K562 (cell line): ENCODE results near the gene SLC16A2. TPM values are rescaled to one million over a fixed set of nuclear protein-coding genes. Genes with fewer than 3 reads are reported as not detected.

ENCODE experiments used
- ATAC-seq: fragments of 200-7000 bp; cut with Tn5 transposase; 3 replicates; pipeline ENCODE4 v1.9.1; 2020; ENCODE audit warnings: moderate library complexity
- BruUV-seq: library from RNA; stranded (reverse); fragments of 400-500 nt; replicated peaks from 2 replicates; lab custom pipeline; 2021; lab: Mats Ljungman, UMichigan
- CTCF ChIA-PET: fragments of 300-600 bp; formaldehyde crosslinking; extraction: SDS; loops from one replicate; lab custom pipeline; 2021; ENCODE audit warnings: low intra/inter-chr PET ratio; lab: Yijun Ruan, JAX
- POLR2A ChIA-PET: fragments of 300-600, 350-650 bp; sonication (Branson Sonifier 250); formaldehyde crosslinking; extraction: SDS; loops from one replicate; lab custom pipeline; 2021; ENCODE audit warnings: antibody characterized with exemption, inconsistent platforms; lab: Yijun Ruan, JAX
- DNase-seq, 4 experiments: peaks; one replicate each; pipeline versions ENCODE4 v3.0.0 to v3.0.0-alpha.2; 2011 to 2018; ENCODE audit warnings: low spot score in 3 of 4, mixed read lengths in 3 of 4; ENCODE audit errors: extremely low read depth in 1 of 4
- FAIRE-seq: peaks from 2 replicates; lab custom pipeline; 2011; peaks lifted over from hg19 to GRCh38; lab: Jason Lieb, UNC
- H2AFZ ChIP-seq: 2 replicates; pipeline ENCODE4 v1.6.0; 2011; ENCODE audit warnings: low read depth, low read length, control low read depth, inconsistent platforms
- H3K27ac ChIP-seq: fragments of 200-600 bp; 3 replicates; pipeline ENCODE4 v1.8.0; 2011; ENCODE audit warnings: low read depth, mild to moderate bottlenecking, control low read depth, inconsistent platforms, low read length, moderate library complexity, mixed read lengths; ENCODE audit errors: extremely low read depth
- H3K27me3 ChIP-seq, 2 experiments: fragments of 300-600 bp in 1 of 2; 2 replicates in 1 of 2; 3 replicates in 1 of 2; pipeline versions ENCODE4 v1.6.0 to v1.8.0; 2011; ENCODE audit warnings: inconsistent platforms in 2 of 2, low read length in 2 of 2, mild to moderate bottlenecking in 1 of 2, mixed read lengths in 1 of 2, moderate library complexity in 1 of 2; ENCODE audit not compliant: control insufficient read depth in 2 of 2, insufficient read depth in 2 of 2
- H3K36me3 ChIP-seq: fragments of 300-600 bp; 3 replicates; pipeline ENCODE4 v1.8.0; 2011; ENCODE audit warnings: mild to moderate bottlenecking, low read length, inconsistent platforms; ENCODE audit not compliant: control insufficient read depth, insufficient read depth
- H3K4me1 ChIP-seq, 2 experiments: fragments of 200-600 bp in 1 of 2; replicated peaks in 1 of 2; 2 replicates in 1 of 2; 3 replicates in 1 of 2; pipeline versions ENCODE4 v1.5.1 to v1.8.0; 2011; ENCODE audit warnings: inconsistent platforms in 2 of 2, low read length in 2 of 2, mild to moderate bottlenecking in 1 of 2, mixed read lengths in 1 of 2, moderate library complexity in 1 of 2; ENCODE audit not compliant: control insufficient read depth in 2 of 2, insufficient read depth in 2 of 2
- H3K4me2 ChIP-seq: 2 replicates; pipeline ENCODE4 v1.6.1; 2011; ENCODE audit warnings: low read length, control low read depth, inconsistent platforms, mixed read lengths; ENCODE audit not compliant: insufficient read depth
- H3K4me3 ChIP-seq: fragments of 200-600 bp; sonication (generic), shearing (Covaris generic); 2 replicates; pipeline ENCODE4 v1.5.1; 2016; ENCODE audit warnings: control low read depth, inconsistent platforms
- H3K79me2 ChIP-seq: fragments of 200-600 bp; 3 replicates; pipeline ENCODE4 v1.8.0; 2011; ENCODE audit warnings: low read length, inconsistent platforms; ENCODE audit not compliant: control insufficient read depth, insufficient read depth
- H3K9ac ChIP-seq, 2 experiments: 2 replicates each; pipeline versions ENCODE4 v1.6.0 to v1.6.1; 2011; ENCODE audit warnings: low read depth in 2 of 2, low read length in 2 of 2, control low read depth in 1 of 2, inconsistent platforms in 1 of 2, mild to moderate bottlenecking in 1 of 2, mixed read lengths in 1 of 2; ENCODE audit not compliant: insufficient read depth in 1 of 2
- H3K9me1 ChIP-seq: one replicate; pipeline ENCODE4 v1.6.0; 2011; ENCODE audit warnings: inconsistent platforms, mild to moderate bottlenecking, low read length, moderate library complexity; ENCODE audit not compliant: control insufficient read depth, insufficient read depth
- H3K9me3 ChIP-seq: replicated peaks from 2 replicates; pipeline ENCODE4 v1.5.1; 2011; ENCODE audit warnings: low read depth, low read length, inconsistent platforms; ENCODE audit not compliant: control insufficient read depth, insufficient read depth
- H4K20me1 ChIP-seq: replicated peaks from 2 replicates; pipeline ENCODE4 v1.6.1; 2011; ENCODE audit warnings: low read length, inconsistent platforms, mixed read lengths; ENCODE audit not compliant: control insufficient read depth, insufficient read depth
- FOXJ3 ChIP-seq: sonication (generic); formaldehyde crosslinking; IDR thresholded peaks from 2 replicates; pipeline ENCODE4 v1.4.0; 2020; ENCODE audit warnings: mild to moderate bottlenecking, missing genetic modification reagents
- NR1H2 ChIP-seq: sonication (generic); formaldehyde crosslinking; IDR thresholded peaks from 2 replicates; pipeline ENCODE4 v1.4.0; 2020; ENCODE audit warnings: mild to moderate bottlenecking, missing genetic modification reagents
- NUFIP1 ChIP-seq: fragments of 450-650 bp; IDR thresholded peaks from 2 replicates; pipeline ENCODE4 v1.6.1; 2018; ENCODE audit not compliant: partially characterized antibody
- SRSF1 ChIP-seq: fragments of 200-400 bp; formaldehyde crosslinking; IDR thresholded peaks from 2 replicates; pipeline ENCODE4 v1.6.1; 2017; ENCODE audit warnings: mild to moderate bottlenecking, low read depth, low read length, moderate library complexity
- ZNF175 ChIP-seq: fragments of 200-800 bp; sonication (Bioruptor generic); IDR thresholded peaks from 2 replicates; pipeline ENCODE4 v1.6.1; 2016; ENCODE audit warnings: low read depth, mild to moderate bottlenecking, missing genetic modification characterization, missing compliant biosample characterization
- ZNF347 ChIP-seq: fragments of 450-650 bp; formaldehyde crosslinking; IDR thresholded peaks from 2 replicates; pipeline ENCODE4 v1.4.0; 2020; ENCODE audit warnings: low read depth, mild to moderate bottlenecking, moderate library complexity
- WGBS: fragments of 100-300 bp; shearing (Covaris generic); methylation state at CpG from one replicate; pipeline ENCODE4 v1.1.6; 2016; ENCODE audit warnings: low coverage, mixed read lengths; ENCODE audit not compliant: insufficient coverage; ENCODE audit errors: missing lambda C conversion rate; 5-methylcytosine and 5-hydroxymethylcytosine counted together
- in situ Hi-C: fragments of 300-500 bp; cut with MboI; formaldehyde crosslinking; loops from 4 replicates; pipeline ENCODE4 v1.15.0; 2018; ENCODE audit warnings: inconsistent platforms, mixed read lengths
- intact Hi-C: fragments of 100-400 bp; cut with micrococcal nuclease; formaldehyde crosslinking; loops from 2 replicates; pipeline ENCODE4 v1.14.2; 2022
- polyA plus RNA-seq, 8 experiments: library from polyadenylated mRNA; depleted of rRNA in 4 of 8; stranded (reverse) in 5 of 8; unstranded in 3 of 8; fragments of >200 nt; fragmentation: Nextera tagmentation in 2 of 8; fragmentation: Illumina TruSeq in 1 of 8; extraction: Ambion mirVana in 2 of 8; extraction: Trizol in 1 of 8; gene quantifications; 2 replicates each; pipeline versions ENCODE4 v1.2.1 to v1.2.3, GENCODE V29; 2011 to 2014; ENCODE audit warnings: inconsistent platforms in 1 of 8, missing spikeins in 1 of 8
- total RNA-seq, 7 experiments: library from RNA; depleted of rRNA in 6 of 7; stranded (reverse); fragments of >200 nt in 6 of 7; fragmentation: Illumina TruSeq in 2 of 7; extraction: Trizol in 2 of 7; gene quantifications; 2 replicates each; pipeline versions ENCODE4 v1.2.1 to v1.2.3, GENCODE V29; 2011 to 2021; ENCODE audit warnings: low replicate concordance in 1 of 7

The SLC16A2 gene
- total and polyA plus RNA-seq, 9 of the 15 experiments (the other 6 are each of a cell fraction or from before 2014, with no cell fraction given) = 0.07 TPM; not detected in 8

DNA sequence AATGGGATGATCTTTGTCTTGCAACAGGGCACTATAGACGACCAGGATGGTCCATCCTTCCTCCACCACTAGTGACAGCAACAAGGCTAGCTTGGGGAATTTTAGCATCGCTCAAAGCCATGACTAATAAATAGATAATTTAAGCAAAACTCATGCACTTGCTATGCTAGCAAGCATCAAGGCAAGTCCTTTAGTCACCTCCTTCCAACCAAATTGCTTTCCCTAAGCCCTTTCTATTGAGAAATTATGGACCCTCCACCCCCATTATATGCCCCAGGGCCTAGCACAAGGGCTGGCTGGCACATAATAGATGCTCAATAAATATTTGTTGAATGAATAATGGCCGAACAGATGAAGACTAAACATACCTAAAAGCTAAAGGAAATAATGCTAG, 28.6 kb downstream of the SLC16A2 start (continued):
- TF ChIP-seq ZNF175 (CRISPR knock-in tag) (no peak), FOXJ3 (CRISPR knock-in tag) (no peak)

- Histone ChIP-seq H3K4me3 (no peak overlapping the region), H4K20me1 (no peaks in the 10 kb centered on the region), H3K9ac (no peak overlapping the region), H3K36me3 (no peaks in the 10 kb centered on the region), H3K4me1 (no peaks in the 10 kb centered on the region), H3K27ac (no peak overlapping the region), H3K9me3 (no peaks in the 10 kb centered on the region), H3K4me2 (no peak overlapping the region), H3K79me2 (no peaks in the 10 kb centered on the region), H2AFZ (no peak overlapping the region), H3K27me3 (no peaks in the 10 kb centered on the region), H3K9me1 (no peaks in the 10 kb centered on the region)
- CTCF ChIA-PET = no interaction called here
- FAIRE-seq = no peak
- intact Hi-C loops (no loop called here), in situ Hi-C loops (no loop called here)
- DNase-seq = no peak
- no TSS peak for BruUV-seq
- TF ChIP-seq NUFIP1 = no peak
- no peak for TF ChIP-seq NR1H2
- no peak for TF ChIP-seq SRSF1
- TF ChIP-seq ZNF347 (CRISPR knock-in tag) = no peak
- 8% methylated on average over 1 of the region's 1 CpG for WGBS
- no peak for ATAC-seq
- POLR2A ChIA-PET = no interaction called here
These were observed 29.6 kb downstream of the SLC16A2 start for GRCh38 chrX:74450803-74451449.
